ENCODE data around the gene THAP4.

THAP4 gene

DNA sequence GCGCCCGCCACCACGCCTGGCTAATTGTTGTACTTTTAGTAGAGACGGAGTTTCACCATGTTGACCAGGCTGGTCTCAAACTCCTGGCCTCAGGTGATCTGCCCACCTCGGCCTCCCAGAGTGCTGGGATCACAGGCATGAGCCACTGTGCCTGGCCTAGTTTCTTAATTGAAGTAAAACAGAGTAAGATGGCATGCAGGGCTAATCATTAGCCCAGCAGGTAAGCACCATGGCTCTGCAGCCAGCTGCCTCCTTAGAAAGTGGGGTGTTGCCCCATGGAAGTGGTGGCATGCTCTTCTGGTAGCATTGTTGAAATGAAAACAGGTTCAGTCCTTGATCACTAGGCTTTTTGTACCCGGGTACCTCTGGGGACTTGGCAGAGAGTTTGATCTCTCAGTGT is 13.0 kb upstream of the THAP4 start:
- Histone ChIP-seq H4K20me1 (ENCODE audit: insufficient read depth, low read length) (no peaks in the 10 kb centered on the region), H3K4me1 (ENCODE audit: low read length) (no peaks in the 10 kb centered on the region), H3K9me3 (replicated peaks; ENCODE audit: insufficient read depth, low read length) (no peaks in the 10 kb centered on the region), H3K36me3 (replicated peaks; ENCODE audit: insufficient read depth, low read length) (no peaks in the 10 kb centered on the region; the same call in 1 of the 2 replicates), H3K27ac (ENCODE audit: low read length) (no peak overlapping the region), H3K9ac (ENCODE audit: low read length) (no peak overlapping the region), H2AFZ (ENCODE audit: low read length) (no peak overlapping the region), H3K9me2 (replicated peaks; ENCODE audit: insufficient read depth, low read length) (no peaks in the 10 kb centered on the region), H3K4me2 (ENCODE audit: low read depth, low read length) (no peak overlapping the region), H3K27me3 (replicated peaks; ENCODE audit: insufficient read depth, low read length) (no peaks in the 10 kb centered on the region), H3K4me3 (ENCODE audit: low read length) (no peak overlapping the region), H3K79me2 (ENCODE audit: low read length) (peaks cover 53% of the 10 kb centered on the region), H3F3A (ENCODE audit: insufficient read depth, low read length) (no peaks in the 10 kb centered on the region)
- TF ChIP-seq EZH2 (optimal IDR thresholded peaks at IDR 0.05; ENCODE audit: low read depth, low read length) (no peak), EZH2phosphoT487 (IDR thresholded peaks at IDR 0.05; ENCODE audit: low read length) (no peak)
- TF ChIP-seq, protein P1, sequence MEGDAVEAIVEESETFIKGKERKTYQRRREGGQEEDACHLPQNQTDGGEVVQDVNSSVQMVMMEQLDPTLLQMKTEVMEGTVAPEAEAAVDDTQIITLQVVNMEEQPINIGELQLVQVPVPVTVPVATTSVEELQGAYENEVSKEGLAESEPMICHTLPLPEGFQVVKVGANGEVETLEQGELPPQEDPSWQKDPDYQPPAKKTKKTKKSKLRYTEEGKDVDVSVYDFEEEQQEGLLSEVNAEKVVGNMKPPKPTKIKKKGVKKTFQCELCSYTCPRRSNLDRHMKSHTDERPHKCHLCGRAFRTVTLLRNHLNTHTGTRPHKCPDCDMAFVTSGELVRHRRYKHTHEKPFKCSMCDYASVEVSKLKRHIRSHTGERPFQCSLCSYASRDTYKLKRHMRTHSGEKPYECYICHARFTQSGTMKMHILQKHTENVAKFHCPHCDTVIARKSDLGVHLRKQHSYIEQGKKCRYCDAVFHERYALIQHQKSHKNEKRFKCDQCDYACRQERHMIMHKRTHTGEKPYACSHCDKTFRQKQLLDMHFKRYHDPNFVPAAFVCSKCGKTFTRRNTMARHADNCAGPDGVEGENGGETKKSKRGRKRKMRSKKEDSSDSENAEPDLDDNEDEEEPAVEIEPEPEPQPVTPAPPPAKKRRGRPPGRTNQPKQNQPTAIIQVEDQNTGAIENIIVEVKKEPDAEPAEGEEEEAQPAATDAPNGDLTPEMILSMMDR (IDR thresholded peaks at IDR 0.05; ENCODE audit: low read length) = no peak
- no peak for DNase-seq

DNA sequence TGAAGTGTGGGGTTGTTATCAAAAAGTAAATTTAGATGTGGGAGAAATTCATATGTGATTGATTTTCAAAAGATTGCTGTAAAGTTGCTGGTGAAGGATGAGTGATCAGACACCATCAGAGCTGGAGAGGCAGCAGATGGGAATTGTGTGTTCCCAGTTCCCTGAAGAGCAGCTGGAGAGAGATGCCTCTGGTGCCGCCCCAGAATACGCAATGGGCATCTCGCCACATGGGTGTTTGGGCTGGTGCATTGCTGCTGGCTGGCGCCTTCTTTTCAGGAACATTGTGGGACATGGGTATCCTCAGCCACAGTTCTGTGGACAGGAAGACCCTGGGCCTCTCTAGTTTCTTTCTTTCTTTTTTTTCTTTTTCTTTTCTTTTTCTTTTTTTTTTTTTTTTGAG is 12.4 kb upstream of the THAP4 start:
- no peak overlapping the region for H3K27ac ChIP-seq (ENCODE audit: low read length)
- H3K4me1 ChIP-seq (ENCODE audit: low read length) = no peaks in the 10 kb centered on the region
- TF ChIP-seq EZH2phosphoT487 (IDR thresholded peaks at IDR 0.05; ENCODE audit: low read length) (no peak), EZH2 (optimal IDR thresholded peaks at IDR 0.05; ENCODE audit: low read depth, low read length) (no peak)
- TF ChIP-seq, protein P1 (IDR thresholded peaks at IDR 0.05; ENCODE audit: low read length) = no peak
- H3K36me3 ChIP-seq (replicated peaks; ENCODE audit: insufficient read depth, low read length) = no peaks in the 10 kb centered on the region; the same call in 1 of the 2 replicates
- no peak overlapping the region for H3K4me3 ChIP-seq (ENCODE audit: low read length)
- no peak overlapping the region for H3K4me2 ChIP-seq (ENCODE audit: low read depth, low read length)
- peaks cover 56% of the 10 kb centered on the region for H3K79me2 ChIP-seq (ENCODE audit: low read length)
- no peak for DNase-seq
- no peaks in the 10 kb centered on the region for H3K9me3 ChIP-seq (replicated peaks; ENCODE audit: insufficient read depth, low read length)
- no peaks in the 10 kb centered on the region for H4K20me1 ChIP-seq (ENCODE audit: insufficient read depth, low read length)
- no peaks in the 10 kb centered on the region for H3K27me3 ChIP-seq (replicated peaks; ENCODE audit: insufficient read depth, low read length)
- H2AFZ ChIP-seq (ENCODE audit: low read length) = no peak overlapping the region
- no peak overlapping the region for H3K9ac ChIP-seq (ENCODE audit: low read length)
- no peaks in the 10 kb centered on the region for H3K9me2 ChIP-seq (replicated peaks; ENCODE audit: insufficient read depth, low read length)
- no peaks in the 10 kb centered on the region for H3F3A ChIP-seq (ENCODE audit: insufficient read depth, low read length)

DNA sequence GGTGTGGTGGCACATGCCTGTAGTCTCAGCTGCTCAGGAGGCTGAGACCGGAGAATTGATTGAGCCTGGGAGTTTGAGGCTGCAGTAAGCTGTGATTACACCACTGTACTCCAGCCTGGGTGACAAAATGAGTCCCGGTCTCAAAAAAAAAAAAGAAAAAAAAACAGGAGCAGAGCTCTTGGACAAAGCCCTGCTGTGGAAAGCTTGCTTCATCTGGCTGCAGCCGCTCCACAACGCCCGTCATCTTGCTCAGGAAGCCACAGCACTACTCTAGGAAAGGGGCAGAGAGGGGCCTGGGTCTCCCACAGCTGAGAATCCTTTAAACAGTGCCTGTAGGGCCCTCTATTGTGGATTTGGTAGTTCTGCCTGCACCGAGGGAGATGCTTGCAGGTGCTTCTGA is 11.5 kb upstream of the THAP4 start:
- H3K9ac ChIP-seq (ENCODE audit: low read length) = no peak overlapping the region
- no peak for TF ChIP-seq EZH2 (optimal IDR thresholded peaks at IDR 0.05; ENCODE audit: low read depth, low read length)
- TF ChIP-seq, protein P1 (IDR thresholded peaks at IDR 0.05; ENCODE audit: low read length) = no peak
- no peak for TF ChIP-seq EZH2phosphoT487 (IDR thresholded peaks at IDR 0.05; ENCODE audit: low read length)
- no peaks in the 10 kb centered on the region for H3K9me3 ChIP-seq (replicated peaks; ENCODE audit: insufficient read depth, low read length)
- peaks cover 64% of the 10 kb centered on the region for H3K79me2 ChIP-seq (ENCODE audit: low read length)
- no peak for DNase-seq
- H3K27ac ChIP-seq (ENCODE audit: low read length) = no peak overlapping the region
- H3K4me1 ChIP-seq (ENCODE audit: low read length) = no peaks in the 10 kb centered on the region
- H4K20me1 ChIP-seq (ENCODE audit: insufficient read depth, low read length) = no peaks in the 10 kb centered on the region
- no peaks in the 10 kb centered on the region for H3K9me2 ChIP-seq (replicated peaks; ENCODE audit: insufficient read depth, low read length)
- H2AFZ ChIP-seq (ENCODE audit: low read length) = no peak overlapping the region
- H3K27me3 ChIP-seq (replicated peaks; ENCODE audit: insufficient read depth, low read length) = no peaks in the 10 kb centered on the region
- no peak overlapping the region for H3K4me2 ChIP-seq (ENCODE audit: low read depth, low read length)
- H3K36me3 ChIP-seq (replicated peaks; ENCODE audit: insufficient read depth, low read length) = no peaks in the 10 kb centered on the region; the same call in 1 of the 2 replicates
- no peaks in the 10 kb centered on the region for H3F3A ChIP-seq (ENCODE audit: insufficient read depth, low read length)
- H3K4me3 ChIP-seq (ENCODE audit: low read length) = no peak overlapping the region

Measured in MM.1S (cell line).